NCI-H748 (cell line): Measurements from ENCODE around the gene FKBP7.
"Not testable (repeated sequence)": the region's sequence is repeated elsewhere in the genome, so short reads cannot be mapped to it uniquely, and the experiment has no call there.

ENCODE experiments used
- DNase-seq: peaks from one replicate; lab custom pipeline; 2025; ENCODE audit not compliant: unreplicated experiment; lab: John Stamatoyannopoulos, UW

The FKBP7 gene, protein sequence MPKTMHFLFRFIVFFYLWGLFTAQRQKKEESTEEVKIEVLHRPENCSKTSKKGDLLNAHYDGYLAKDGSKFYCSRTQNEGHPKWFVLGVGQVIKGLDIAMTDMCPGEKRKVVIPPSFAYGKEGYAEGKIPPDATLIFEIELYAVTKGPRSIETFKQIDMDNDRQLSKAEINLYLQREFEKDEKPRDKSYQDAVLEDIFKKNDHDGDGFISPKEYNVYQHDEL

DNA sequence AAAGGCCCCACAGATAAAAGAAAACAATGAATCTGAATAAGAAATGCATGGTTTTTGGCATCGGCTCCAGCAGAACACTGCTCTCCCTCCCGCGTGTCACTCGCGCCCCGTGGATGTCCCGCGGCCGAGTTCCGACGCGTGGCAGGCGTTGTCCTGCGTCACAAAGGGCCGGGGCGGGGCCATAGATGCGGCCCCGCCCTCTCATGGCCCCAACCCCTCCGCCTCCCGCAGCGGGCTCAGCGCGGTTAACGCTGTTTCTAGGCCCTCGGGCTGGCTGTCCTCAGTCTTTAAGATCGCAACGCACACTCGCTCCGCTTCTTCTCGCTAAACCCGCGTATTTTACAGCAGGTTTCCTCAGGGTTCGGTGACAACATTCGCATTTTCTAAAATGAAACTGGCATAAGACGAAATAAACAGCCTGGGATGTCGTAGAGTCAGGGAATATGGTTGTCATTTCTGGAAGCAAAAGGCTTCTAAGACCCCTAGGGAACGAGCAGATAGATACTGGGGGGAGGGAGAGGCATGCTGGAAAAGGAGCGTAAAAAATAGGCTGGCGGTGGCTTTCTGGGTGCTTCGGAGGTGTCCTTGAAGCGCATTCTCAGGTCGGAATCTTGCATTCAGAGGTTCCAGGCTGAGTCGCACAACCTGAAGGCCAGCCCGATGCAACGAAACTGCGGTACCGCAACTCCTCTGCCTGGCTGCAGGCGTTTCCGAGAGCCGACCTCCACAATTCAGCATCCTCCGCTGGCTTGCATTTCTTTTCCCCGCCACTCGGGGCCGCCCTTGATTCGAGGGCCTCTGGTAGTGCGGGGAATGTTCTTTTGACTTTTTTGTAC lies at the start of gene FKBP7:
Gene FKBP7 (minus strand): TSS at position 162 of the 836 bp plus-strand sequence. CDS start 101 bp downstream, at position 61.
- DNase-seq, result peak; percentile 91

DNA sequence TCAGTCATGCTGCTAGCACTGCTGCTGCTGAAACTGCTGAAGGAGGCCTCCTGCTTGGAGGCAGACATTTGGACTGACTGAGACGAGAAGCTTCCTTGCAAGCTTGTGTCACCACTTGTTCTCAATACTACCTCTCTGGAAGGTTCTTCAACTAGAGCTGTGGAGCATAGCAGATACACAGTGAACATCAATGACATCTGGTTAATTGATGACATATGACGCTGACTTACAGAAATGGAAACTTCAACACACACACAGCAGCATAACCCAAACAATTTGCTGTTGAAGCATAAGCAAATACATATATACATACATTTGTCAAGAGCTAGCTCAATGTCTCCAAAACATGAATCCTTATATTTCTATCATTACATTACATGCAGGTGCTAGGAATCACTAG lies 49.2 kb upstream of the FKBP7 start:
- no peak for DNase-seq

DNA sequence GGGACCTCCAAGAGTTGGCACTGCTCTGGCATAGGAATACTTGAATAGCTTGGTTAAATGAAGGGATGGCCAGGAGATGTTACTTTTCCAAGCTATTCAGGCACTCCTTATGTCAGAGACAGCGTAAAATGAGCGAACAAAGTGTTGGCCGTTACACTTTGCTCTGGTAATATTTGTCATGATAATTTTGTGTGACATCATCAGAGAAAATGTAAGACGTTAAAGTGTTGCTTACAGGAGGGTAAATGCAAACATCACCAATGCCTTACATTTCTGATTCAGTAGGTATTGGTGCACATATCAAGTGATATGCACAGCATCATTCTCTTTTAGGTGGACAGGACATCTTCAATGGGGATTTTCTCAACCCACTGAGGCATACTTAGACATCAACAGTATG lies 47.9 kb upstream of the FKBP7 start:
- DNase-seq, result no peak

DNA sequence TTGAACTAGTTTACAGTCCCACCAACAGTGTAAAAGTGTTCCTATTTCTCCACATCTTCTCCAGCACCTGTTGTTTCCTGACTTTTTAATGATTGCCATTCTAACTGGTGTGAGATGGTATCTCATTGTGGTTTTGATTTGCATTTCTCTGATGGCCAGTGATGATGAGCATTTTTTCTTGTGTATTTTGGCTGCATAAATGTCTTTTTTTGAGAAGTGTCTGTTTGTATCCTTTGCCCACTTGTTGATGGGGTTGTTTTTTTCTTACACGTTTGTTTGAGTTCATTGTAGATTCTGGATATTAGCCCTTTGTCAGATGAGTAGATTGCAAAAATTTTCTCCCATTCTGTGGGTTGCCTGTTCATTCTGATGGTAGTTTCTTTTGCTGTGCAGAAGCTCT lies 47.1 kb upstream of the FKBP7 start:
- not testable (repeated sequence) for DNase-seq

DNA sequence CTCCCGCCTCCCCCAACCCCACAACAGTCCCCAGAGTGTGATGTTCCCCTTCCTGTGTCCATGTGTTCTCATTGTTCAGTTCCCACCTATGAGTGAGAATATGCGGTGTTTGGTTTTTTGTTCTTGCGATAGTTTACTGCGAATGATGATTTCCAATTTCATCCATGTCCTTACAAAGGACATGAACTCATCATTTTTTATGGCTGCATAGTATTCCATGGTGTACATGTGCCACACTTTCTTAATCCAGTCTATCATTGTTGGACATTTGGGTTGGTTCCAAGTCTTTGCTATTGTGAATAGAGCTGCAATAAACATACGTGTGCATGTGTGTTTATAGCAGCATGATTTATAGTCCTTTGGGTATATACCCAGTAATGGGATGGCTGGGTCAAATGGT lies 46.6 kb upstream of the FKBP7 start:
- DNase-seq, result not testable (repeated sequence)

DNA sequence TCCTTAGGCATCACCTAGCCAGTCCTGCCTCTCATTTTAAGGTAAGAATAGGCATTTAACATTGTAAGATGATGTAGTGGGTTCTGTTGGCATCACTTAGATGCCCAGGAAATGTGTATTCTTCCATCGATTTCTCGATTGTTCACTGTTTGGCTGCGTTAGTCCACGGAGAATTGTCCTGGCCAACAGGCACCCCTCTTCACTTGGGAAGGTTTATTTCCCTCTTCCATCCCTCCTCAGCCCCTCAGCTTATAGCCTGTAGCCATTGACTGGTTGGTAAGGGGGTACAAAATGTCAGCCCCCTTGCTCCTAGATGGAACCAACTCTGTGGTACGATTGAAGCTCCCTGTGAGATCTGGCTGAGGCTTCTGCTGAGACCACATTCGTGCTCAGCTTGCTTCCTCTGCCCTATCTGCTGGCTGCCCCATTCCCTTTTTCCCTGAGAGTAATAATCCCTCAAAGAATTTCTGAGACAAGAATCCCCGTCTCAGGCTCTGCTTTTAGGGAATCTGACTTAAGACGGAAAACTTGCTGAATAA lies 45.3 kb upstream of the FKBP7 start:
- DNase-seq, result no peak

DNA sequence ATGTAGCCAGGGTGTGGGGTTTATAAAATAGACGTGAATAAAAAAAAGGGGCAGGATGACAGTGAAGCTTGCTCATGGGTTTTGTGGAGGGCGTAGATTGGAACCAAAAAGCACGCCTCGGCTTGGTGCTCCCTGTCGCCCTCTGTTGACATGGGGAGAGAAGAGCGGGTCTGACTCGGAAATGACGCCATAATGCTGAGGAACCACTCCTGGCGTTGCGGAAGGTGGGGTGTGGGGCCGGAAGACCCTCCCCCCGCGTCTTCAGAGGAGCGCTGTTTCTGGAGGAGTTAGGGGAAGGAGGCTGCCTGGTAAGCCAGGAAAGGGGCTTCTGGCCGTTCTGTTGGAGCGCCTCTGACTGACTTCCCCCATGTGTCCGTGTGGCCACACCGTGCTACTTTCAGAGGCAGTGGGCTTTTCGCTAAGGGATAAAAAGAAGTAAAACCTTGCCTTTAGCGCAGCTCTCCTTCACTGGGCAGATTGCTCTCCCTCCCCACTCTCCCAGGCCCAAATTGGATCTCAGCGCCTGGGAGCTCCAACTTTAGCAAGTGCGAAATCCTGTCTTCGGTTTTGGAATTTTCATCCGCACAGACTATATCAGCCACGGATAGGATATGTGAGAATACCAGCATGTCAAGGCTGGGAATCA lies 44.7 kb upstream of the FKBP7 start:
- DNase-seq, result peak; percentile 90

DNA sequence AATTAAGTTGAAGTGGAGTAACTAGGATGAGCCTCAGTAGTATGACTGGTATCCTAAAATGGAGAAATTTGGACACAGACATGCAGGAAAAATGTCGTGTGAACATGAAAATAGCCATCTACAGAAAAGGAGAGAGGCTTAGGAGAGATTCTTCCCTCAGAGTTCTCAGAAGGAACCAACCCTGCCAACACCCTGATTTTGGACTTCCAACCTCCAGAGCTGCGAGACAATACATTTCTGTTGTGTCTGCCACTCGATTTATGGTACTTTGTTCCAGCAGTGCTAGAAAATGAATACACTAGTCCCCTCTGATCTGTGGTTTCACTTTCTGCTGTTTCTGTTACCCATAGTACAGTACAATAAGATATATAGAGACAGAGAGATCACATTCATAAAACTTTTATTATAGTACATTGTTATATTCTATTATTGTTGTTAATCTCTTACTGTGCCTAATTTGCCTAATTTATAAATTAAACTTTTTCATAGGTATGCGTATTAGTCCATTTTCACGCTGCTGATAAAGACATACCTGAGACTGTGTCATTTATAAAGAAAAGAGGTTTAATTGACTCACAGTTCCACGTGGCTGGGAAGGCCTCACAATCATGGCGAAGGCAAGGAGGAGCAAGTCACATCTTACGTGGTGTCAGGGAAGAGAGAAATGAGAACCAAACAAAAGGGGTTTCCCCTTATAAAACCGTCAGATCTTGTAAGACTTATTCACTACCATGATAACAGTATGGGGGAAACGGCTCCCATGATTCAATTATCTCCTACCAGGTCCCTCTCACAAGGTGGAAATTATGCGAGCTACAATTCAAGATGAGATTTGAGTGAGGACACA lies 43.1 kb upstream of the FKBP7 start:
- no peak for DNase-seq

DNA sequence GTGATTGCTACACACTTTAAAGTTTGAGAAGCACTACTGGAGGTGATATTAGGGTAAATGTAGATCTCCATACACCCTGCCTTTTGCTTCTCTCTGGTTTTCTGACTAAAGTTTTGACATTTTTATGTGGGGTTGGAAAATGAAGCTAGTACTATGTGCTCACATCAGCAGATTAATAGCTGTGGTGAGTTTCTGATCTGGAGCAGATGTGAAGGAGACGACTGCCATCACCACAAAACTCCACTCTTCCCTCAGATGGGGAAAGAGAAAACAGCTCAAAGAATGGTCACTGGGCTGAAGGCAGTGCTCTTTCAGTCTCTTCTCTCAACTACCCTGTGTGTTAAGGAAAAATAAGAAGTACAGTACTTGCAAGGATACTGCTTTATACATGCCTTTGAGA lies 39.1 kb upstream of the FKBP7 start:
- no peak for DNase-seq

DNA sequence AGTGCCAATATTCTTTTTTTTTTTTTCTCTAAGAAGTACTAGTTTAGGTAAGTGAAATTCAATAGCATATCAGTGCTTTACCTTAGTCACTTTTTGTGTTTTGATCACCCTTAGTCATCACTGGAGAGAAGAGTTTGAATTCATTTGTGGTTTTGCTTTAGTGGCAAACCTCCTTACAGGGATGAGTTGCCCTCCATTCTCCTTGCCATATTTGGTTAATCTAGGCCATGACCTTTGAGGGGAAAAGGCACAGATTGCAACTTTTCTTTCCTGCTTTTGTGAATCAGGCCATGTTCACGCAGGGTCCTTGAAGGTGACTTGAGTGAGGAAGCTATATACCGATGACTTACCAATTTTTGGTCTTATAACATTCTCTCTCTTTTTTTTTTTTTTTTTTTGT lies 36.3 kb upstream of the FKBP7 start:
- DNase-seq, result no peak

DNA sequence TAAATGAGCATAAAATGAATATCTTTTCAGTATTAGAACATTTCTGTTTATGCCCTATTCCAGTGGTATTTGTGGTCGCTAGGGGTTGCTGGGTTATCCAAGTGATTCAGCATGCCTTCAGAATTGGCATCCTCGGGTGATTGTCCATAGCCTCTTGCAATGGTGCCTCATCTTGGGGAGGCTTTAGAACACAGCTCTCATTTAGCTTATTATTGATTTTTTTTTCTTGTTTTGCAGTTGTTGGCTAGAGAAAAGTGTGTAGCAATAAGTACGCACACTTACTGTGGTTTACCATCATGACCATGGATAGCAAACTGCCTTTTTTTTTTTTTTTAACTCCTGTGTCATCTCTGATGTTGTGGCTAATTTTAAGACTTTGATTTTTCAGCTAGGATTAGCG lies 35.5 kb upstream of the FKBP7 start:
- no peak for DNase-seq

DNA sequence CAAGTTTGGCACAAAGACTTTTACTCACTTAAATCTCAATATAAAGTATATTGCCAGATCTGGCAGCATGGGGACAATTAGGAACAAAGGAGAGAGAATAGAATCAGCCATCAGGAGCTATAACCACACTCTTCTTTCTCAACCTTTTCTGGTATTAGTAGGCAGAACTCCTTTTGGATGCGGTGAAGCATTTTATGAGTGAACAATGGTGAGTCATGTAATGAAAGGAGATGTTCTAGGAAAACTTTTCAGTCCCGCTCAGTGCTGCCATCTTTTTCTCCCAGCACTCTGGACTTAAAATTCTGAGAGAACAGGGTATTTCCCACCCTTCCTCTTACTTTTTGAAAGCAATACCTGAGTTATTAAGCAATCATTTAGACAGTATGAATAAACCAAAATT lies 34.1 kb upstream of the FKBP7 start:
- DNase-seq, result no peak

DNA sequence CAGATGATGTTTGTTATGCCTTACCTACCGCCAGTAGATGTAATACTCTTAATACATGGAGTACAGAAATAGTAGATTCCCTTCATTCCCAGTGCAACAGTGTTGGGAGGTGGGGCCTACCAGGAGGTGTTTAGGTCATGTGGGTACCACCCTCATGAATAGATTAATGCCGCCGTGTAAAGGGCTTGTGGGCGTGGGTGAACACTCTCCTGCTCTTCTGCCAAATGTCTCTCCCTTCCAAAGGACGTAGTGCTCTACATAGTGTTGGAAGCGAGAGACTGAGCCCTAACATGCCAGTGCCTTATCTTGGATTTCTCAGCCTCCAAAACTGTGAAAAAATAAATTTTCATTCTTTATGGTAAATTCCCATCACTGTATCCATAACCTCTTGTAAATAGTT lies 32.0 kb upstream of the FKBP7 start:
- no peak for DNase-seq

DNA sequence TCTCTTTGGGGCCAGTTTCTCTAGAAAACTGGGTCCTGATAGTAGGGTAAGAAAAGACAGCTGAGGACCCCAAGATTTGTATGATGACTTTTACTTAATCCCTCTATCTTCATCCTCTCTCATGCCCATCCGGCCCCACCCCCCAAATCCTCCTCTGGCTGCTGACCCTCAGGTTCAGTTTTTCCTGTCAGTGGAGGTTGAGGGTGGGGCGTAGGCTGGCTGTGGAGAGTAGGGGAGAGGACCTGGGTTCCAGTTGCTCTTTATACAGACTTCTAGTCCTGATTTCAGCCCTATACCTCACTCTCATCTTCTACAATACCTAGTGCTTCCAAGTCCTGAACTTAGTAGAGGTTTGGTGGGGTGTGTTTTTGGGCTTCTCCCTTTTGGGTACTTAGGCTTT lies 30.2 kb upstream of the FKBP7 start:
- DNase-seq, result no peak

DNA sequence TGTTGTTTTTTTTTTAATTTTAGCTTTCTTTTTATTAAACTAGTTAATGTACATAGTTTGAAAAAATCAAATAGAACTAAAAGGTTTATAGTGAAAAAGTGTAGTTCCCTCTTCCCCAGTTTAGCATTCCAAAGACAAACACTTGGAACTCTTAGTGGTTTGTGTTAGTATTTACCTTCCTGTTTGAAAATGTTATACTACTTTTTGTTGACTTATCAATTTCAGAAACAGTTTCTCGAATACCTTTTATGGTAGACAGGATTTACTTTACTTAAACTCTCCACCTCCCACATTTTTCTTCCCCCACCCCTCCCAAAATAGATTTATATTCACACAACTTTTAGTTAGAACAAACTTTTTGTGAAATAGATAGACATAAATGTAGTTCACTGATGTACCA lies 28.5 kb upstream of the FKBP7 start:
- DNase-seq, result no peak

DNA sequence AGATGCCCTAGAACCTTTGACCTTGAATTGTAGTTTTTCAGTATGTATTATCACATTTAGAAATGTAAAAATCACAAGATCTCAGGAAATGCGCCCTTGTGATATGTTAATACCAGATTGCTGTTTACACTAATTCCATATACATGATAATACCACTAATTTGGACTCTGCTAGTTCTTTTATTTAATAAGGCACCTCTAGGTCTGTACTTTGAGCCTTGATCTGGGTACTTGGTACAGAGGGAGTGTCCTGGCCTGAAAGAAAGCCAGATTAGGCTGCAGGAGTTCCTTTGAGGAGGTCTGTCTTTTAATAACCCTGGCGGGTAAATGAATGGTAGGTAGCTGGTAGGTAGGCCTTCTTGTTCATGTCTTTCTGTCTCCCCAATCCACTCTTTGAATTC lies 28.1 kb upstream of the FKBP7 start:
- no peak for DNase-seq

DNA sequence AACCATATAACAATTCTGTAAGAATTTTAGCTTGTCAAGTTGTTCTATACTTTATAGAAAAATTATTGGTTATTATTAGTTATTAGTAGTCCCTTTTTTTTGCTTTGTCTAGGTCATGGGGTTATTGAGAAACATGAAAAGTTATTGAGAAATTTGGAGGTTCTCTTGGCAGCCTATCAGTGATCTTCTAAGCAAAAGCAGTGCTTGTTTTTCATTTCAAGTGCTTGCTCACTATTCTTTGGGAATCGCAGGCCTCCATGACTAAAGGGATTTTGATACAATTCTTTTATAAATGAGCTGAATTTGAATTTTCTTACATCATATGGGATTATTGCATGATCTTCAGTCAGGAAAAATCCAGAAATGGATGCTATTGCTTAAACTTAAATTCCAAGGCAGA lies 27.7 kb upstream of the FKBP7 start:
- DNase-seq, result no peak

DNA sequence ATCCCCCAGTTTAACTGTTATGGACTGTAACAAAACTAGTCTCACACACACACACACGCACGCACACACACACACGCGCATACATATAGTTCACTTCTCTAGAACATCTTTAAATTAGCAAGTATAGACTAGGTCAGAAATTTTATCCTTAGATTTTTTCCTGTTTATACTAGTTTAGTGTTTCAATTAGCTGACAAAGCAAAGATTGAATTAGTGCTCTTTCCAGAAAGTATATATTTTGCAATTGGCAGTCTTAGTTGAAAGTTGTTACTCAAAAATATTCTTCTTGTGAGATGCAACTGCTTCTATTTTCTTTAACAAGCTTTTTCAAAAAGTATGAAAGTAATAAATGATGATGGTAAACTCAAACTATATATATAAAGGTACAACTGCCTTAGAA lies 24.4 kb upstream of the FKBP7 start:
- no peak for DNase-seq

DNA sequence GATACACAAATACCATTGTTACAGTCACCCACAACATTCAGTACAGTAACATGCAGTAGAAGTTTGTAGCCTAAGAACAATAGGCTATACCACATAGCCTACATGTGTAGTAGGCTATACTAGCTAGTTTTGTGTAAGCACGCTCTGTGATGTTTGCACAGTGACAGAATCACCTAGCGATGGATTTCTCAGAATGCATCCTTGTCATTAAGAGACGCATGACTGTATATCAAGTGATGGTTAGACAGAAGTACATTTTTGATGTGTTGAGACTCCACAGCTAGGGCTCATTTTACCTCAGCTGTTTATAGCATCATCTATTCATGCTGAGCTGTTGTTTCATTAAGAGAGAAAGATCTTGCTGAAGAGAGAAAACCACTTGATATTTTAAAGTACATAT lies 21.2 kb upstream of the FKBP7 start:
- DNase-seq, result no peak

DNA sequence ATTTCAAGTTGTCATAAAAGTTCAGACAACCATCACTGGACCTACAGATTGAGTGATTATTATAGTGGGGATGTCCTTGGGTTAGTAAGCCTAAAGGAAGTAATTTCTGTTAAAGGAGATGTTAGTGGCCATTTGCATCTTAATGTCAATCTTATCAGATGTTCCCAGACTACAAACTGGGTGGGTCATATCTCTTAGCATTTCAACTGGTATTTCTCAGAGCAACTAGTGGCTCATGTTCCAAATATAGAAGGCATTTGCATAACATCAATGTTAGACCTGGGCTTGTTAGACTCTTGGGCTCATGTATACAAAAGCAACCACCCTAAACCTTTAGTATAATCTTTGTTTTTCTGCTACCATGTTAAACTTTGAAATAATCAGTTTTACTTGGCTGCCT lies 19.7 kb upstream of the FKBP7 start:
- no peak for DNase-seq

DNA sequence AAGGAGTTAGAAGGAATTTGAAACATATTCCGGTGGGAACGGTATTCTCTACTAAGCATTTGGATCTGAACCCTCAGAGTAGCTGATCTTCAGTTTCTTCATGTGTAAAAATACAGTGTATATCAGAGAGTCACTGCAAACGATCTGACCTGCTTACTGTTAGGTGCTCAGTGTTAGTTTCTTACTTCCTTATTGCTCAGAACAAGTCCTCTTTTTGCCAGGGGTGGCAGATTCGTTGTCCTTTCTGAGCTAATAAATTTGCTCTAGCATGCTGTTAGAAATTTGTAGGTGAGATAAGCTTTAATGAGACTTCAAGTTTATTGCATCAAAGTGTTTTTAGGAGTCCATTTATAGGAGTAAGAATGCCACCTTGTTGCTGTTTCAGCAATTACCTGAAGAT lies 17.6 kb upstream of the FKBP7 start:
- no peak for DNase-seq
